AG09309 (cell line): Measurements from ENCODE around the gene OR2H2.

Source experiments
- DNase-seq: peaks from one replicate; pipeline ENCODE4 v3.0.0-alpha.2; 2010; ENCODE audit warnings: low read depth
- H3K4me3 ChIP-seq: 2 replicates; pipeline ENCODE4 v1.5.1; 2011; ENCODE audit warnings: mild to moderate bottlenecking, low read depth, low read length, moderate library complexity; ENCODE audit not compliant: control insufficient read depth
- CTCF ChIP-seq: IDR thresholded peaks from 2 replicates; pipeline ENCODE4 v1.5.1; 2011; ENCODE audit warnings: mild to moderate bottlenecking, low read depth, low read length, inconsistent platforms; ENCODE audit not compliant: insufficient read depth, control insufficient read depth; ENCODE audit errors: missing control alignments

Gene OR2H2

DNA sequence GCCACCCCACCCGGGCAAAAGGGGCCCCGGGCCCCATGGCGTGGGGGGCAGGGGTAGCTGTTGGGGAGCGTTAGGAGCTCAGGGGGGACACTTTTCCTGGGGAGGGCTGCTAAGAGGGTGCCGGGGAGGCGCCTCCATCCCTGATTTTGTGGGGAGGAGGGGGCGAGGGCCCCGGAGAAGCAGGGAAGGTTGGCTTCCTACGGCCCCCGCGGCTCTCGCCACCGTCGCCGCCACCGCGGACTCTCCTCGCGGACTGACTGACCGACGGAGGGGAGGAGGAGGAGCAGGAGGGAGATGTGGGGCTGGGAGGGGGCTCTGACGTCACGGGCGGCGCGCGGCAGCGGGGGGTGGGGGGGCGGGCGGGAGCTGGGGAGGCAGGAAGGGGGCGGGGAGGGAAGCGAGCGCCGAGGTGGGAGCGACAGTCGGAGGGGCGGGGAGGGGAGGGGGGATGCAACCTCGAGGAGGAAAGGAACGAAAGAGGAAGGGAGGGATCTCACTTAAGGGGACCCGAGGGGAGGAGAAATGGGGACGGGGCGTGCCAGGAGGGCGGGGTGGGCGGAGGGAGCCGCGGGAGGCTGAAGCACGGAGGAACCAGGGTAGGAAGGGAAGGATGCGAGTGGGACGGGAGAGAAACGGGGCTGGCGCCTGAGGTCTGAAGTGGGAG lies 43.0 kb downstream of the OR2H2 start:
- no peak for TF ChIP-seq CTCF
- DNase-seq = peak; percentile 41
- peak overlapping the region; percentile 81 for H3K4me3 ChIP-seq

- peak; percentile 88 for TF ChIP-seq CTCF
- H3K4me3 ChIP-seq = peak overlapping the region; percentile 81
- peak; percentile 18 for DNase-seq
These were observed 43.7 kb downstream of the OR2H2 start for GRCh38 chr6:29628419-29629281.

DNA sequence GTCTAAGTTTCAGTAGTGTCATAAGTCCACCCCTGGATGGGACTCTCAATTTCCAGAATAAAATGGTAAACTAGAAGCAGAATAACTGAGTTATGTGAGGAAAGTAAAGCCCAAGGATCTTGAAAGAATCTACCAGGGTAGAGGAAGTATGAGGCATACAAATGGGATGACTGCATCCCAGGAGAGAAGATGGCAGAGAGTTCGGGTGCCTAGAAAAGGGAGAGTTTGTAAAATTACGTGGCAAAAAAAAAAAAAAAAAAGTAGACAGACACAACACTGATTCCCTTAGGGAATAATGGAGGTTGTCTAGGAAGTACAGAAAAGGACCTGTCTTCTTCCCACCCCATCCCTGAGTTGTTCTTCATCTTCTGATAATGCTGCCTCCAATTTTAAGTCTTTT lies 44.6 kb downstream of the OR2H2 start:
- DNase-seq = no peak
- H3K4me3 ChIP-seq = no peak overlapping the region
- no peak for TF ChIP-seq CTCF

DNA sequence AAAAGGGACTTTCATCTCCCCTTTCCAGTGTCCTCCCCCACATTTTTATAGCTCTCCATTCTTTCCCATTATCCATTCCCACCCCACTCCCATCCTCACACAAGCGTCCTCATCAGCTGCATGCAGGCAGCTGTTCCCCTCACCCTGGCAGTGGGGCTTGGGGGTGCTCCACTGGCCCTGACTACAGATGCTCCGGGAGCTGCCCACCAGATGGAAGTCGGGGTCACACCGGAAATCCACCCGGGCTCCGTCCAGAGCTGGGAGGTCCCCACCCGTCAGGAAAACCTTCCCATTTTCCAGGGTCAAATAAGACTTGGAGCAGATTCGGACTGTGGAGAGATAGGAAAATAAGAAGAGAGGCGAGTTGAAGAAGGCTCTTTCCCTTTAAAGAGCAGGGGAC lies 45.4 kb downstream of the OR2H2 start:
- no peak for TF ChIP-seq CTCF
- DNase-seq = no peak
- H3K4me3 ChIP-seq = no peak overlapping the region

DNA sequence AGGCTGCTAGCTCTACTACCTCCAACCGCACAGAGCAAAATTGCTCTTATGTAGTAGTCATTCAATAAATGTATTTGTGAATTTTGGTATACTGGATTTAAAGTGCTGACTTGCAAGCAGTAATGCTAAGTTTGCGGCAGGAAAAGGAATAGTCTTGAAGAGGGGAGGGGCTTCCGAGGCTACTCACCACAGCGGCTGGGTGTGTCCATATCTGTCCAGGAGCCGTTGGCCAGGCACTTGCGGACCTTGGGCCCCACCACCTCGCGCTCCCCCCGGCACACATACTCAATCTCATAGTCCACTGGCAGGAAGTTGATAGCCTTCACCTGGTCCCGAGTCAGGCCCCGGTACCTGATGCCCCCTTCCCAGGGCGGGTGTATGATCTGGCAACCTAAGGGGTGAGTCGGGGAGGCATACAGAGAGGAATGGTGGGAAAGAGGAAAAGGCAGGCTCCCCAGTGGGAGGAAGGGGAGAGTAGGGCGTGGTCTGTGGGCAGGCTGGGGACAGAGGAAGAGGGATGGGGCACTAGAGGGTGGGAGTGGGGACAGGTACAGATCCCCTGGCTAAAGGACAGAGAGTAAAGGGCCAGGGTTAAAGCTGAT lies 46.4 kb downstream of the OR2H2 start:
- no peak for DNase-seq
- TF ChIP-seq CTCF = no peak
- H3K4me3 ChIP-seq = no peak overlapping the region

DNA sequence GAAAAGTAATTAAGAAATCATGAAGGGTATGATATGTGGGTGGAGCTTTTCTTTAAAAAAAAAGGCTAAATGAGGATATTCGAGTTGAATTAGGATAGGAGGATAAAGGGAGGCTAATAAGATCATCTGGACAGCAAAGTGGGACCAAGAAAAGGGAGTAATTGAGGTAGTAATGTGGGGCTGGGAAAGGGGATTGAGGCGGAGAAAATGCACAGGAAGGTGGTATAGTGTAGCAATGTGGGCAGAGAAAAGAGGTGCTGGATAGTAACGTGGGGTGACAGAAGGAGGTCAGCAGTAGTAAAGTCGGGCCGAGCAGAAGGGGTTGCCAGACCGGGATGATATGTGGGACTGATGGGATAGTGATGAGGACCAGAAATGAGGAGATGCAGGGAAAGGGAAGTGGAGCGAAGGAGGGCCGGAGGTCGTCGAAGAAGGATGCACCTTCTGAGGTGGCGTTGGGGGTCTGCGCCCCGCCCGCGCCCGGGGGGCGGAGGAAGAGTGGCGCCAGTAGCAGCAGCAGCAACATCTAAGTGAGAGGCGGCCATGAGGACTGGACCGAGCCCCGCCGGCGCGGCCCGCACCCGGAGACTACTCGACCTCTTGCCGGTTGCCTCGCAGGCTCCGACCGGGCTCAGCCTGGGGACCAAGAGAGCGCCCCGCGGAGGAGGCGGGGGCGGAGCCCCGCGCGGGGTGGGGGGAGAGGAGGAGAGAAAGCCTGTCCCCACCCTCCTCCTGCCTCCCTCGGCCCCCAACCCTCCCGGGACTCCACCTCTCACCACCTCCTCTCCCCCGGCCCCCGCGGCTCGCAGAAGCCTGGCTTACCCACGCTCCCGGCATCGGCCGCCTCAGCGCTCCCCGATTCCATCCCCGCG lies 47.2 kb downstream of the OR2H2 start:
- no peak for TF ChIP-seq CTCF
- peak overlapping the region; percentile 85 for H3K4me3 ChIP-seq
- no peak for DNase-seq
